Lower leg skin (tissue), 3 donors: ENCODE data around the gene SVIL.

Experiments used
- POLR2A ChIP-seq, 2 donors: fragments of 450-650 bp; IDR thresholded peaks; one replicate each; pipeline ENCODE4 v1.6.1; 2016 to 2017; ENCODE audit warnings: antibody characterized with exemption in 2 of 2, mild to moderate bottlenecking in 1 of 2, moderate library complexity in 1 of 2
- TF ChIP-seq, protein P1 (sequence below), 3 donors: fragments of 450-650 bp; IDR thresholded peaks; one replicate each; pipeline ENCODE4 v1.5.1; 2016; ENCODE audit warnings: antibody characterized with exemption in 3 of 3, mild to moderate bottlenecking in 3 of 3, moderate library complexity in 2 of 3

DNA sequence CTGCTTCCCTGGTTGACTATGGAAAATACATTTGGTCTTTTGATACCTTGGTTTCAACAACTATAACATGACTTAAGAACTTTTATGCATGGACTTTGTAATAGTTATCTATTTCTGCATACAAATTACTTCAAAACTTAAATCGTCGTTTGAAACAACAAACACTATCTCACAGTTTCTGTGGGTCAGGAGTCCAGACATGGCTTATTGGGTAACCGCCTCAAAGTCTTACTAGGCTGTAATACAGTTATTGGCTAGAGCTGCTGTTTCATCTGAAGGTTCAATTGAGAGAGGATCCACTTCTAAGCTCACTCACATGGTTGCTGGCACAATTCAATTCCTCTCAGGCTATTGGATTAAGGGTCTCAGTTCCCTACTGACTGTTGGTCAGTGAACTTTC is 210.8 kb downstream of the SVIL start:
- TF ChIP-seq, protein P1, sequence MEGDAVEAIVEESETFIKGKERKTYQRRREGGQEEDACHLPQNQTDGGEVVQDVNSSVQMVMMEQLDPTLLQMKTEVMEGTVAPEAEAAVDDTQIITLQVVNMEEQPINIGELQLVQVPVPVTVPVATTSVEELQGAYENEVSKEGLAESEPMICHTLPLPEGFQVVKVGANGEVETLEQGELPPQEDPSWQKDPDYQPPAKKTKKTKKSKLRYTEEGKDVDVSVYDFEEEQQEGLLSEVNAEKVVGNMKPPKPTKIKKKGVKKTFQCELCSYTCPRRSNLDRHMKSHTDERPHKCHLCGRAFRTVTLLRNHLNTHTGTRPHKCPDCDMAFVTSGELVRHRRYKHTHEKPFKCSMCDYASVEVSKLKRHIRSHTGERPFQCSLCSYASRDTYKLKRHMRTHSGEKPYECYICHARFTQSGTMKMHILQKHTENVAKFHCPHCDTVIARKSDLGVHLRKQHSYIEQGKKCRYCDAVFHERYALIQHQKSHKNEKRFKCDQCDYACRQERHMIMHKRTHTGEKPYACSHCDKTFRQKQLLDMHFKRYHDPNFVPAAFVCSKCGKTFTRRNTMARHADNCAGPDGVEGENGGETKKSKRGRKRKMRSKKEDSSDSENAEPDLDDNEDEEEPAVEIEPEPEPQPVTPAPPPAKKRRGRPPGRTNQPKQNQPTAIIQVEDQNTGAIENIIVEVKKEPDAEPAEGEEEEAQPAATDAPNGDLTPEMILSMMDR (IDR thresholded peaks at IDR 0.05) = no peak
- TF ChIP-seq POLR2A (IDR thresholded peaks at IDR 0.05) = no peak
